Endothelial cell of umbilical vein (primary cell): ENCODE data around the gene ITSN1. TPM values are rescaled to one million over a fixed set of nuclear protein-coding genes. Genes with fewer than 3 reads are reported as not detected.

ENCODE experiments used
- BruUV-seq: library from RNA; stranded (reverse); fragments of 400-500 nt; replicated peaks from 2 replicates; lab custom pipeline; 2021; lab: Mats Ljungman, UMichigan
- CTCF ChIA-PET: fragments of 300-600, 350-600 bp; sonication (Branson Sonifier 250); formaldehyde crosslinking; loops from one replicate; lab custom pipeline; 2021; ENCODE audit warnings: antibody characterized with exemption, inconsistent platforms; lab: Charles Lee
- POLR2A ChIA-PET: fragments of 300-600, 350-600 bp; sonication (Branson Sonifier 250); formaldehyde crosslinking; loops from one replicate; lab custom pipeline; 2021; ENCODE audit warnings: antibody characterized with exemption, inconsistent platforms; lab: Charles Lee
- DNase-seq: peaks from one replicate; pipeline ENCODE4 v3.0.0-alpha.2; 2011; ENCODE audit warnings: low read depth, low spot score
- FAIRE-seq: peaks from 2 replicates; lab custom pipeline; 2011; peaks lifted over from hg19 to GRCh38; lab: Jason Lieb, UNC
- H2AFZ ChIP-seq: 2 replicates; pipeline ENCODE4 v1.6.0; 2012; ENCODE audit warnings: low read depth, low read length, control low read depth, inconsistent platforms
- H3K27ac ChIP-seq: 2 replicates; pipeline ENCODE4 v1.5.1; 2011; ENCODE audit warnings: low read depth, mild to moderate bottlenecking, control low read depth, low read length, moderate library complexity; ENCODE audit not compliant: insufficient read depth
- H3K27me3 ChIP-seq, 2 experiments: 2 replicates each; pipeline versions ENCODE4 v1.6.0 to v1.6.1; 2011; ENCODE audit warnings: low read length in 2 of 2, mixed read lengths in 1 of 2; ENCODE audit not compliant: control insufficient read depth in 2 of 2, insufficient read depth in 2 of 2
- H3K36me3 ChIP-seq, 2 experiments: 2 replicates in 1 of 2; 3 replicates in 1 of 2; pipeline ENCODE4 v1.5.1; 2011; ENCODE audit warnings: low read length in 2 of 2, mild to moderate bottlenecking in 1 of 2, moderate library complexity in 1 of 2; ENCODE audit not compliant: control insufficient read depth in 2 of 2, insufficient read depth in 2 of 2; ENCODE audit errors: extremely low read depth in 1 of 2
- H3K4me1 ChIP-seq: 3 replicates; pipeline ENCODE4 v1.5.1; 2011; ENCODE audit warnings: mild to moderate bottlenecking, low read length; ENCODE audit not compliant: control insufficient read depth, insufficient read depth; ENCODE audit errors: extremely low read depth
- H3K4me2 ChIP-seq: 2 replicates; pipeline ENCODE4 v1.6.1; 2011; ENCODE audit warnings: low read length, control low read depth, mixed read lengths; ENCODE audit not compliant: insufficient read depth
- H3K4me3 ChIP-seq, 3 experiments: fragments of 200-600 bp in 1 of 3; sonication (generic), shearing (Covaris generic) in 1 of 3; replicated peaks in 1 of 3; 2 replicates each; pipeline ENCODE4 v1.5.1; 2011 to 2016; ENCODE audit warnings: control low read depth in 3 of 3, low read length in 3 of 3, mild to moderate bottlenecking in 2 of 3, inconsistent platforms in 1 of 3, low read depth in 1 of 3, moderate library complexity in 1 of 3; ENCODE audit not compliant: insufficient read depth in 1 of 3
- H3K79me2 ChIP-seq: 2 replicates; pipeline ENCODE4 v1.6.0; 2012; ENCODE audit warnings: low read length, inconsistent platforms; ENCODE audit not compliant: control insufficient read depth, insufficient read depth
- H3K9ac ChIP-seq: replicated peaks from 2 replicates; pipeline ENCODE3; 2011; ENCODE audit warnings: low read length, control low read depth; ENCODE audit not compliant: insufficient read depth; ENCODE audit errors: extremely low read depth
- H3K9me1 ChIP-seq: replicated peaks from 3 replicates; pipeline ENCODE4 v1.6.0; 2011; ENCODE audit warnings: mild to moderate bottlenecking, low read length; ENCODE audit not compliant: control insufficient read depth, insufficient read depth; ENCODE audit errors: extremely low read depth
- H3K9me3 ChIP-seq: replicated peaks from 2 replicates; pipeline ENCODE4 v1.5.1; 2012; ENCODE audit warnings: low read length, inconsistent platforms; ENCODE audit not compliant: control insufficient read depth, insufficient read depth
- H4K20me1 ChIP-seq: replicated peaks from 2 replicates; pipeline ENCODE3; 2011; ENCODE audit warnings: mild to moderate bottlenecking, low read length; ENCODE audit not compliant: control insufficient read depth, insufficient read depth; ENCODE audit errors: extremely low read depth
- EZH2 ChIP-seq: IDR thresholded peaks from 2 replicates; pipeline ENCODE4 v1.6.1; 2012; ENCODE audit warnings: borderline replicate concordance, low read depth, mild to moderate bottlenecking, moderate library complexity, low read length, inconsistent platforms; ENCODE audit not compliant: severe bottlenecking
- FOS ChIP-seq: IDR thresholded peaks from 2 replicates; pipeline ENCODE4 v1.6.1; 2011; ENCODE audit warnings: mild to moderate bottlenecking, low read length, moderate library complexity, borderline replicate concordance; ENCODE audit not compliant: insufficient read depth
- GATA2 ChIP-seq: IDR thresholded peaks from 2 replicates; pipeline ENCODE4 v1.7.0; 2011; ENCODE audit warnings: low read depth, mild to moderate bottlenecking, moderate library complexity, mixed read lengths, low read length; ENCODE audit not compliant: insufficient read length, insufficient read depth
- JUN ChIP-seq: IDR thresholded peaks from 2 replicates; pipeline ENCODE4 v1.6.1; 2011; ENCODE audit warnings: borderline replicate concordance, low read depth; ENCODE audit not compliant: insufficient read length, insufficient read depth
- MYC ChIP-seq: IDR thresholded peaks from one replicate; pipeline ENCODE4 v1.6.1; 2011; ENCODE audit warnings: mild to moderate bottlenecking, low read depth, low read length
- POLR2A ChIP-seq: IDR thresholded peaks from 2 replicates; pipeline ENCODE4 v1.6.1; 2012; ENCODE audit warnings: low read depth, mild to moderate bottlenecking, control low read depth, low read length
- POLR2AphosphoS5 ChIP-seq: IDR thresholded peaks from 2 replicates; pipeline ENCODE4 v1.6.1; 2012; ENCODE audit warnings: low read depth, mild to moderate bottlenecking, control low read depth, low read length, moderate library complexity; ENCODE audit not compliant: insufficient read depth
- dilution Hi-C: fragments of 300-500 bp; cut with MboI; formaldehyde crosslinking; loops from one replicate; pipeline ENCODE4 v1.15.0; 2019; ENCODE audit warnings: low sequenced_read_pairs; ENCODE audit not compliant: extremely low pct_ligation_motif_present
- intact Hi-C: fragments of 100-400 bp; cut with micrococcal nuclease; formaldehyde crosslinking; loops from one replicate; pipeline ENCODE4 v1.10.0; 2022
- polyA plus RNA-seq, 4 experiments: library from polyadenylated mRNA; depleted of rRNA in 3 of 4; stranded (reverse) in 3 of 4; unstranded in 1 of 4; fragments of >200 nt; gene quantifications; 2 replicates each; pipeline versions ENCODE4 v1.2.1 to v1.2.3, GENCODE V29; 2011 to 2012; ENCODE audit warnings: missing spikeins in 1 of 4
- total RNA-seq: library from RNA; stranded (reverse); gene quantifications from 2 replicates; pipeline ENCODE4 v1.2.3, GENCODE V29; 2021
- TF ChIP-seq, protein P1 (sequence below): IDR thresholded peaks from 2 replicates; pipeline ENCODE4 v1.6.1; 2011; ENCODE audit not compliant: insufficient read depth, insufficient read length
- TF ChIP-seq, protein P2 (sequence below), 2 donors: IDR thresholded peaks; 1 replicate in 1 of 2; 2 replicates in 1 of 2; pipeline ENCODE4 v1.5.1; 2011; ENCODE audit warnings: low read length in 2 of 2, mild to moderate bottlenecking in 2 of 2, moderate library complexity in 2 of 2, control low read depth in 1 of 2, inconsistent platforms in 1 of 2, low read depth in 1 of 2; ENCODE audit not compliant: insufficient read depth in 1 of 2; ENCODE audit errors: extremely low read depth in 1 of 2

ITSN1 gene
- total and polyA plus RNA-seq, 2 donors (not counting 3 experiments of a cell fraction or from before 2014, with no cell fraction given), result 72.2 to 86.8 TPM

DNA sequence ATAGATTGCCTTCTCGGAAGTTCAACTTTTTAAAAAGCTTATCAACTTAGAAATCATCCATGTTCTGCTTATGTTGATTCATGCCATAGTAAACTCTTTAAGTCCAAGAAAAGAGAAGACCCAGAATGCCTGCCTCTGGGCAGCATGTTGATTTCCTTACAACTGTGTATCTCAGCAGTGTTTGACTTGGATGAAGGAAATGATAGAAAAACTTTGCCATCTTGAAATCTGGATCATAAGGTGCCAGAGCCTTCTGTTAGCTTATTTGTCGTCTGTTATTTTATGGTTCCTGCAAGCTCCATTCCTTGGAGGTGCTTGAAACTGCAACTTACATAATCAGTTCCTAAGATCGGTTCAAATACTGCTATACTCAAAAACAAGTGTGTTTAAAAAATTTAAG is 148.8 kb downstream of the ITSN1 start:
- Histone ChIP-seq H2AFZ (no peak overlapping the region), H3K36me3 (peaks cover 7 to 15% of the 10 kb centered on the region in 2 experiments), H3K4me1 (peaks cover 12% of the 10 kb centered on the region), H4K20me1 (no peaks in the 10 kb centered on the region), H3K4me3 (no peak overlapping the region), H3K27me3 (no peaks in the 10 kb centered on the region), H3K9me3 (no peaks in the 10 kb centered on the region), H3K27ac (no peak overlapping the region), H3K9ac (no peak overlapping the region), H3K4me2 (no peak overlapping the region), H3K9me1 (no peaks in the 10 kb centered on the region), H3K79me2 (no peaks in the 10 kb centered on the region)
- DNase-seq (no peak), FAIRE-seq (peak; percentile 33)
- BruUV-seq, result no TSS peak
- TF ChIP-seq, protein P1, sequence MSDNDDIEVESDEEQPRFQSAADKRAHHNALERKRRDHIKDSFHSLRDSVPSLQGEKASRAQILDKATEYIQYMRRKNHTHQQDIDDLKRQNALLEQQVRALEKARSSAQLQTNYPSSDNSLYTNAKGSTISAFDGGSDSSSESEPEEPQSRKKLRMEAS, result no peak
- TF ChIP-seq GATA2 (no peak), MYC (no peak), POLR2A (no peak), JUN (no peak), EZH2 (no peak), FOS (no peak), POLR2AphosphoS5 (no peak)
- TF ChIP-seq, protein P2, sequence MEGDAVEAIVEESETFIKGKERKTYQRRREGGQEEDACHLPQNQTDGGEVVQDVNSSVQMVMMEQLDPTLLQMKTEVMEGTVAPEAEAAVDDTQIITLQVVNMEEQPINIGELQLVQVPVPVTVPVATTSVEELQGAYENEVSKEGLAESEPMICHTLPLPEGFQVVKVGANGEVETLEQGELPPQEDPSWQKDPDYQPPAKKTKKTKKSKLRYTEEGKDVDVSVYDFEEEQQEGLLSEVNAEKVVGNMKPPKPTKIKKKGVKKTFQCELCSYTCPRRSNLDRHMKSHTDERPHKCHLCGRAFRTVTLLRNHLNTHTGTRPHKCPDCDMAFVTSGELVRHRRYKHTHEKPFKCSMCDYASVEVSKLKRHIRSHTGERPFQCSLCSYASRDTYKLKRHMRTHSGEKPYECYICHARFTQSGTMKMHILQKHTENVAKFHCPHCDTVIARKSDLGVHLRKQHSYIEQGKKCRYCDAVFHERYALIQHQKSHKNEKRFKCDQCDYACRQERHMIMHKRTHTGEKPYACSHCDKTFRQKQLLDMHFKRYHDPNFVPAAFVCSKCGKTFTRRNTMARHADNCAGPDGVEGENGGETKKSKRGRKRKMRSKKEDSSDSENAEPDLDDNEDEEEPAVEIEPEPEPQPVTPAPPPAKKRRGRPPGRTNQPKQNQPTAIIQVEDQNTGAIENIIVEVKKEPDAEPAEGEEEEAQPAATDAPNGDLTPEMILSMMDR (IDR thresholded peaks at IDR 0.05; ENCODE audit: extremely low read depth in 1 of 2, insufficient read depth in 1 of 2, low read depth in 1 of 2, low read length in 2 of 2), result no peak
- POLR2A ChIA-PET, result interaction anchor here (0.5 kb wide), 1 partner anchor 79 kb away, joined by 3 read pairs; no protein-coding TSS in a partner anchor
- dilution Hi-C loops (no loop called here), intact Hi-C loops (no loop called here)
- CTCF ChIA-PET, result interaction anchor here (1.0 to 1.1 kb wide), 2 partner anchors 9 to 104 kb away, joined by 3 read pairs; no protein-coding TSS in a partner anchor
